Lower lobe of right lung (tissue), 2 donors: Measurements from ENCODE around the gene HAS3. TPM values are rescaled to one million over a fixed set of nuclear protein-coding genes. Genes with fewer than 3 reads are reported as not detected.
"Not testable (repeated sequence)": the region's sequence is repeated elsewhere in the genome, so short reads cannot be mapped to it uniquely, and the experiment has no call there.

Source experiments
- ATAC-seq, 2 donors: fragments of 200-7000 bp; cut with Tn5 transposase; one replicate each; pipeline ENCODE4 v1.9.1; 2020 to 2022; ENCODE audit warnings: mild to moderate bottlenecking in 2 of 2, moderate library complexity in 2 of 2
- DNase-seq: peaks from one replicate; pipeline ENCODE4 v3.0.0-alpha.2; 2020
- H3K27ac ChIP-seq: fragments of 200-600 bp; one replicate; pipeline ENCODE4 v1.8.0; 2022
- H3K27me3 ChIP-seq: fragments of 200-600 bp; one replicate; pipeline ENCODE4 v1.8.0; 2022; ENCODE audit warnings: low read depth
- H3K36me3 ChIP-seq: fragments of 200-600 bp; one replicate; pipeline ENCODE4 v1.8.0; 2022; ENCODE audit warnings: mild to moderate bottlenecking
- H3K4me1 ChIP-seq: fragments of 200-600 bp; one replicate; pipeline ENCODE4 v1.8.0; 2022
- H3K4me3 ChIP-seq: fragments of 200-600 bp; one replicate; pipeline ENCODE4 v1.8.0; 2022; ENCODE audit warnings: mild to moderate bottlenecking
- H3K9me3 ChIP-seq: fragments of 200-600 bp; one replicate; pipeline ENCODE4 v1.8.0; 2022
- intact Hi-C: fragments of 100-400 bp; cut with DNase I; formaldehyde crosslinking; loops from one replicate; pipeline ENCODE4 v1.11.0; 2022
- total RNA-seq: library from RNA; stranded (reverse); fragmentation: NEBNext Ultra II Directional; extraction: Animal tissue kit (Norgen Biotek cat#: 25700); gene quantifications from one replicate; pipeline ENCODE4 v1.2.1, GENCODE V29; 2021
- TF ChIP-seq, protein P1 (sequence below): fragments of 200-600 bp; IDR thresholded peaks from one replicate; pipeline ENCODE4 v1.8.0; 2022; ENCODE audit warnings: antibody characterized with exemption, mild to moderate bottlenecking
- donor health status: DM: no; HTN: yes; CAD: no; lungs with severe emphysema.

HAS3 gene
- total RNA-seq, 1 donor from 2014 or later, result 12.6 TPM

DNA sequence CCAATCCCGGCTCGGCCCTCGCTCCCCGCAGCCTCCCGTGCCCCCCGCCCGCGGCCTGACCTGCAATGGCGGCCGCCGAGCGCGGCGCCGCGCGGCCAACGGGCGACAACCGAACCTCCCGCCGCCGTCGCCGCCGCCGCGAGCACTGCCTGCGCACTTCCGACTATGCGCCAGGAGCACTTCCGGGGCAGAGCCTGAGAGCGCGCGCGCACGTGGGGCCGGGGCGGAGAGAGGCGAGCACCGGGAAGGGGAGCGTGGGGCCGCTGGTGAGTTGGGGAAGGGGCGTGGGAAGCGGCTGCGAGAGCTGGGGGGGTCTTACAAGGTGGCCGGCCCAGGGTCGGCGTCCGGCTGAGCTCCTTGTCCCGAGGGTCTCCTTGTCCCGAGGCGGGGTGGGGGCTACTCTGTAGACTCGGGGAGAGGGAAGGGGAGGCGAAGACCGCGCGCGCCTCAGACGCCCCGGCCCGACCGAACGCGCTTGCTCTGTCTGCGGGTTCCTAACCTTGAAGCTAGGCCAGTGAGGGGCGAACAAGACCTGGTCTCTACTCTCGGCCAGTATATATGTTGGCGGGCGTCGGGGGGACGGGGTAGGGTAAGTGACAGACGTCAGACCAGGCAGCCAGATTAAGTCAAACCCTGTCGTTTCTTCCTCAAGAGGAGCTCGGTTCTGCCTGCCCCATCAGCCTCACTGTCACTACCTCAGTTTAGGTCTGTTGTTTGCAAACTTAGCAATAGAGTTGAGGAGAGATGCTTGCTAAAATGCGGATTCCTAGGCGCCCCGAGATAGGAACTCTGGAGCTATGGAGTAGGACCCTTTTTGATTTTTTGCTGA, 27.2 kb downstream of the HAS3 start, which contains the start of the genes CHTF8 and UTP4:
CHTF8 (minus strand) TSS at position 165 of the 829 bp plus-strand sequence. CDS start 11,130 bp downstream, outside the sequence.
UTP4 (plus strand) TSS at position 226 of the 829 bp plus-strand sequence. CDS start 811 bp downstream, outside the sequence.
- Histone ChIP-seq H3K4me1 (peaks cover 27% of the 10 kb centered on the region), H3K9me3 (no peaks in the 10 kb centered on the region), H3K36me3 (peaks cover 22% of the 10 kb centered on the region), H3K27me3 (no peaks in the 10 kb centered on the region), H3K4me3 (peak within 1 kb of the TSS; percentile 90), H3K27ac (peak within 1 kb of the TSS; percentile 91)
- TF ChIP-seq, protein P1, sequence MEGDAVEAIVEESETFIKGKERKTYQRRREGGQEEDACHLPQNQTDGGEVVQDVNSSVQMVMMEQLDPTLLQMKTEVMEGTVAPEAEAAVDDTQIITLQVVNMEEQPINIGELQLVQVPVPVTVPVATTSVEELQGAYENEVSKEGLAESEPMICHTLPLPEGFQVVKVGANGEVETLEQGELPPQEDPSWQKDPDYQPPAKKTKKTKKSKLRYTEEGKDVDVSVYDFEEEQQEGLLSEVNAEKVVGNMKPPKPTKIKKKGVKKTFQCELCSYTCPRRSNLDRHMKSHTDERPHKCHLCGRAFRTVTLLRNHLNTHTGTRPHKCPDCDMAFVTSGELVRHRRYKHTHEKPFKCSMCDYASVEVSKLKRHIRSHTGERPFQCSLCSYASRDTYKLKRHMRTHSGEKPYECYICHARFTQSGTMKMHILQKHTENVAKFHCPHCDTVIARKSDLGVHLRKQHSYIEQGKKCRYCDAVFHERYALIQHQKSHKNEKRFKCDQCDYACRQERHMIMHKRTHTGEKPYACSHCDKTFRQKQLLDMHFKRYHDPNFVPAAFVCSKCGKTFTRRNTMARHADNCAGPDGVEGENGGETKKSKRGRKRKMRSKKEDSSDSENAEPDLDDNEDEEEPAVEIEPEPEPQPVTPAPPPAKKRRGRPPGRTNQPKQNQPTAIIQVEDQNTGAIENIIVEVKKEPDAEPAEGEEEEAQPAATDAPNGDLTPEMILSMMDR, result no peak
- ATAC-seq (peak; percentile 95 to 97), DNase-seq (peak; percentile 92)
- intact Hi-C loops, result no loop called here

DNA sequence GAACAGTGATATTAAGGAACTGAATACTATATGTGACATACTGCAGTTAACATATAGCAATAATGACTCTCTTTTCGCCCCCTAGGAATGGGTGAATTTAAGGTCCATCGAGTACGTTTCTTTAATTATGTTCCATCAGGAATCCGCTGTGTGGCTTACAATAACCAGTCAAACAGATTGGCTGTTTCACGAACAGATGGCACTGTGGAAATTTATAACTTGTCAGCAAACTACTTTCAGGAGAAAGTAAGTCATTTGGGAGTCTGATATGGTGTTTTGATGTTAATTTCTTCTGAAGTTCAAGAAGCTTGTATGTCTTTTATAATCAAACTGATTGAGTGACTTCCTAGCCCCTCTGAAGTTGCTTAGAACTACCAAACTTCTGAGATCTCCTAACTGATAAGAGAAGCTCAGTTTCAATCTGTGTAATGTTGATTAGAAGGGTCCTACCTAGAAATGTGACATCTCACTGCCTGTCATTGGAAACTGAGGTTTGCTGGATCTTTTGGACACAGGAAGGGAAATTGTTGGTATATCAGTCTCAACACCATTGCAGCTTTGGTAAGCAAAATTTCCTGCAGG, 28.0 kb downstream of the HAS3 start:
- Histone ChIP-seq H3K27me3 (no peaks in the 10 kb centered on the region), H3K9me3 (no peaks in the 10 kb centered on the region), H3K36me3 (peaks cover 24% of the 10 kb centered on the region), H3K4me3 (peak overlapping the region; percentile 90), H3K4me1 (peaks cover 27% of the 10 kb centered on the region), H3K27ac (peak overlapping the region; percentile 91)
- DNase-seq (no peak), ATAC-seq (no peak)
- TF ChIP-seq, protein P1, result no peak
- intact Hi-C loops, result no loop called here

DNA sequence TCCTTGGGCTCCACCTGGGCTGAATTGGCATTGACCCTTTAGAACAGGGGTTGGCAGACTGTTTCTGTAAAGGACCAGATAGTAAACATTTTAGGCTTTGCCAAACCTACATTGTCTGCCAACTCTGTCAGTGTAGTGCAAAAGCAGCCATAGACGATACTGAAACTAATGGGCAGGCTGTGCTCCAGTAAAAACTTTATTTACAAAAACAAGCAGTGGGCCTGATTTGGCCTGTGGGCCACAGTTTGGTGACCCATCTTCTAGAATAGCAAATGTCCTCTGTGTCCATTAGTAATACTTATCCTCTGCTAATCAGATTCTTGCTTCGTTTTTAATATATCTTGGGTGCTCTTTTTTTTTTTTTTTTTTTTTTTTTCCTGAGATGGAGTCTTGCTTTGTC, 33.2 kb downstream of the HAS3 start:
- ATAC-seq, result no peak
- no peaks in the 10 kb centered on the region for H3K9me3 ChIP-seq
- peaks cover 7% of the 10 kb centered on the region for H3K4me1 ChIP-seq
- TF ChIP-seq, protein P1, result no peak
- H3K27ac ChIP-seq, result no peak overlapping the region
- H3K4me3 ChIP-seq, result no peak overlapping the region
- intact Hi-C loops, result no loop called here
- H3K27me3 ChIP-seq, result no peaks in the 10 kb centered on the region
- H3K36me3 ChIP-seq, result peaks cover 71% of the 10 kb centered on the region
- no peak for DNase-seq

DNA sequence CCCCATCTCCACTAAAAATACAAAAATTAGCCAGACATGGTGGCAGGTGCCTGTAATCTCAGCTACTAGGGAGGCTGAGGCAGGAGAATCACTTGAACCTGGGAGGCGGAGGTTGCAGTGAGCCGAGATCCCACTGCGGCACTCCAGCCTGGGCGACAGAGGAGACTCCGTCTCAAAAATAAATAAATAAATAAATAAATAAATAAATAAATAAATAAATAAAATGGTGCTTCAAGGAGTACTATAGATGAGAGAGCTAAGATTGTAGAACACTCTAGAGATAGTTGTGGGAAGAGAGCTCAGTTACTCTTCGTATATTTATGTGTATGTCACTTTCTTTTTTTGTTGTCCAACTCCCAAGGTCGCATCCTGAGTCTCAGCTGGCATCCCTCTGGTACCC, 34.0 kb downstream of the HAS3 start:
- H3K4me3 ChIP-seq, H3K9me3 ChIP-seq, H3K4me1 ChIP-seq, DNase-seq, H3K27me3 ChIP-seq, H3K27ac ChIP-seq, ATAC-seq, intact Hi-C loops: not testable (repeated sequence)
- H3K36me3 ChIP-seq, result peaks cover 79% of the 10 kb centered on the region

DNA sequence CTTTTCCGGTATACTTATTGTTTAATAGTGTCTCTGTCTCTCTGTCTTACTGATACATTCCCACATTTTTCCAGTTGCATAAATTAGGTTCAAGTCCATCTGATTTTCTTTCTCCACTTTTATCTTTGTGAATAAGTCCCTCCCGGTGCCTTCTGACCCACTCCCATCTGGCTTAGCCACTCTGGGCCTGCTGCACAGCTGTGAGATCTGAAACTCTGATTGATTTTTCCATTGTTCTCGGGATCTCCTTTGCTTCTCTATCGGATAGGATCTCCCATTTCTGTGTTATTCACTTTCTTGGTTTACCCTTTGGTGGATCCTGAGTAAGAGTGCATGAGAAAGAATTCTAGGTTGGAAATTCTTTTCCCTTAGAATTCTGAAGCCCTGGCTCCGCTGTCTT, 35.6 kb downstream of the HAS3 start:
- Histone ChIP-seq H3K27ac (no peak overlapping the region), H3K4me3 (no peak overlapping the region), H3K4me1 (no peaks in the 10 kb centered on the region), H3K9me3 (no peaks in the 10 kb centered on the region), H3K27me3 (no peaks in the 10 kb centered on the region), H3K36me3 (peaks cover 91% of the 10 kb centered on the region)
- intact Hi-C loops, result no loop called here
- DNase-seq (no peak), ATAC-seq (no peak)
- TF ChIP-seq, protein P1, result no peak

DNA sequence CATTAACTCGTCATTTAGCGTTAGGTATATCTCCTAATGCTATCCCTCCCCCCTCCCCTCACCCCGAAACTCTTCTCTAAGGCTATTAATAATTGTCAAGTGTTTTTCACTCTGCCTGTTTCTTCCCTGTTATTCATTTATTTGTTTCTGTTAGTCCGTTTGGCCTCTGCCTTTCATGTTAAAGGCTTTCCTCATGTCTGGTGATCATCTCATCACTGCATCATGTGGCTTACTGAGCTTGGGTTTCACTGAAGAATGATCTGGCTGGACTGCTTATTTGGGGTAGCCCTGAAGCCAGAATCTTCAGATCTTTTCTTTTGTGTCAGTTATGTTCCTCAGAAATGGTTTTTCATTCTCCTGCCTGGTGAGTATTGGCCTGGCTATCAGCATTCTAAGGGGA, 36.5 kb downstream of the HAS3 start:
- H3K36me3 ChIP-seq, result peaks cover 96% of the 10 kb centered on the region

More for the DNA sequence above, 36.5 kb downstream of the HAS3 start:
- intact Hi-C loops, result no loop called here
- no peak for ATAC-seq
- no peaks in the 10 kb centered on the region for H3K9me3 ChIP-seq
- no peaks in the 10 kb centered on the region for H3K4me1 ChIP-seq
- no peak overlapping the region for H3K4me3 ChIP-seq
- no peaks in the 10 kb centered on the region for H3K27me3 ChIP-seq
- TF ChIP-seq, protein P1, result no peak
- no peak overlapping the region for H3K27ac ChIP-seq
- DNase-seq, result no peak
